Hematopoietic multipotent progenitor cell (in vitro differentiated cells): ENCODE results near the gene LYVE1. TPM values are rescaled to one million over a fixed set of nuclear protein-coding genes. Genes with fewer than 3 reads are reported as not detected.
"Not testable (repeated sequence)": the region's sequence is repeated elsewhere in the genome, so short reads cannot be mapped to it uniquely, and the experiment has no call there.

Experiments used
- DNase-seq, 3 donors: peaks; one replicate each; pipeline ENCODE4 v3.0.0-alpha.2; 2011 to 2015; ENCODE audit warnings: low read depth in 2 of 3, low spot score in 2 of 3
- total RNA-seq: library from RNA; depleted of rRNA; stranded (reverse); fragments of >200 nt; gene quantifications from one replicate; pipeline ENCODE4 v1.2.3, GENCODE V29; 2012

LYVE1 gene, protein sequence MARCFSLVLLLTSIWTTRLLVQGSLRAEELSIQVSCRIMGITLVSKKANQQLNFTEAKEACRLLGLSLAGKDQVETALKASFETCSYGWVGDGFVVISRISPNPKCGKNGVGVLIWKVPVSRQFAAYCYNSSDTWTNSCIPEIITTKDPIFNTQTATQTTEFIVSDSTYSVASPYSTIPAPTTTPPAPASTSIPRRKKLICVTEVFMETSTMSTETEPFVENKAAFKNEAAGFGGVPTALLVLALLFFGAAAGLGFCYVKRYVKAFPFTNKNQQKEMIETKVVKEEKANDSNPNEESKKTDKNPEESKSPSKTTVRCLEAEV
- not detected for total RNA-seq

GRCh38 chr11:10568486-10568941 is at the start of gene LYVE1:
LYVE1 (minus strand) TSS chr11:10568665; CDS start chr11:10568532, 133 bp downstream.
- no peak for DNase-seq

DNA sequence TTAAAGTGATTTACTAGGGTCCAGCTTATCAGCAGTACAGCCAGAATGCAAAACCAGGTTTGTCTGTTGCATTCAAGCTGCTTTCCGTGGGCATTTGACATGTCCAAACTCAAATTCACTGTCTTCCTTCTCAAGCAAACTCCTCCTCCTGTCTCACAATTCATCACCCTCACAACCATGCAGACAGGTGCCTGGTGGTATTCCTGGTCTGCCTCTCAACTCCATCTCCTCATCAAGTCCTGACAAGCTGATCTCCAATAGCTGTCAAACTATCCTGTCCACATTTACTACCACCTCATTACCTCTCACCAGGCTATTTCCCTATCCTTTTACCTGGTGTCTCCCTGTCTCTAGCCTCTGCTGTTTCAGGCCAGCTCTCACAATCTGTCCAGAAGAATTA is 49.1 kb upstream of the LYVE1 start:
- no peak for DNase-seq

- peak in 2 of 3 donors; percentile 35 to 74 for DNase-seq
These were observed 43.8 kb upstream of the LYVE1 start for GRCh38 chr11:10611979-10612862.

DNA sequence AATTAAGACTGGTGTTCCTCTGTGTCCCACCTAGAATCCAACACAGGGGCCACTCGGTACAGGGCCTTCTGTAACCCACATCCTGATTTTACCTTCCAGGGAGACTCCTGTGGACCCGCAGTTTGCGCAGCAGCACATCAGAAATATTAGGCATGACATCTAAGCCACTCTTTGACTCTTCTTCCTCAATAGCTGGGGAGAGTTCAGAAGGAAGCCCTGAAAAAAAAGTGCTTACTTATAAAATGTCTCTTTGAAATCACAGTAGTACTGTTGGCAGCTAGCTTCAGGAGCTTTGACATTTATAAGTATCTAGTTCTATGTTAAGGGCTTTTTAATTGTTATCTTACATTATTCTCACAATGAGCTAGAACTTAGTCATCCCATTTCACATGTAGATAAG is 41.2 kb upstream of the LYVE1 start:
- DNase-seq, result no peak

DNA sequence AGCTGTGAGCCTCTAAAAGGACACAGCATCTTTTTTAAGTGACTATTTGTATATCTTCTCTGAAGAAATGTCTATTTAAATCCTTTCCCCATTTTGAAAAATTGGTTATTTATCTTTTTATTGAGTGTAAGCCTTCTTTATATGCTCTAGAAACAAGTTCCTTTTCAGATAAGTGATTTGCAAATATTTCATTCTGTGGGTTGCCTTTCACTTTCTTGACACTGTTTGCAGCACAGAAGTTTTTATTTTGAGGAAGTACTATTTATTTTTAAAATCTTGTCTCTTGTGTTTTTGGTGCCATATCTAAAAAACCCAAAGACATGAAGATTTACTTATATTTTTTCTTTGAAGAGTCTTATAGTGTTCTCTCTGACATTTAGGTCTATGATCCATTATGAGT is 40.1 kb upstream of the LYVE1 start:
- peak in 1 of 3 donors; percentile 81 for DNase-seq

GRCh38 chr11:10607462-10608132 is 39.1 kb upstream of the LYVE1 start:
- no peak for DNase-seq

DNA sequence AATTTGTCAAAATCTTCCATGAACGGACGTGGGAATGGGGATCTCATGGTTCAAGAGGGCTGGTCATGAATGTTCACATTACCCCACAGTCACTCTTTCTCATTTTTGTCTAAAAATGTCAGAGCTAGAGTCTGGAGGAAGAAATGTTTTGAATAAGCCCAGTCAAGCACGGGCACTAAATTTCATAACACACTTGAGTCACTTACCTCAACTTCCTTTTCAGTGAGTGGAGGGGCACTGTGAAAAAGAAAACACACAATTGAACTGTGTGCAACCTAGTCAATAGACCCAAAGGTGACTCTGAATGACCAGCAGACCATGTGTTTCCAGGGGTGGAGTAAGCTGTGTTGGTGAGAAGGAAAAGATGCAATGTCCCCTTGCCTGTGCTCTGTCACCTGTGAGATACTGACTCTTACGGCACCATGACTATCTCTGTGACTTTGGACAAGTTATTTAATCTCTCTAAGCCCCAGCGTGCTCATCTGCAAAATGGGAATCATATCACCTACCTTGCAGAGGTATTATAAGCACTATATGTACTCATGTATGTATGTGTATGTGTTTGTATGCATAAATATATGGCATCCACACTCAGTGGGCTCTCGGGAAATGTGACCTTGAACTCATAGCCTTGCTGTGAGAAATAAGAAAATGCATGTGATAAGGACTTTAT is 38.2 kb upstream of the LYVE1 start:
- peak in 2 of 3 donors; percentile 38 to 51 for DNase-seq

DNA sequence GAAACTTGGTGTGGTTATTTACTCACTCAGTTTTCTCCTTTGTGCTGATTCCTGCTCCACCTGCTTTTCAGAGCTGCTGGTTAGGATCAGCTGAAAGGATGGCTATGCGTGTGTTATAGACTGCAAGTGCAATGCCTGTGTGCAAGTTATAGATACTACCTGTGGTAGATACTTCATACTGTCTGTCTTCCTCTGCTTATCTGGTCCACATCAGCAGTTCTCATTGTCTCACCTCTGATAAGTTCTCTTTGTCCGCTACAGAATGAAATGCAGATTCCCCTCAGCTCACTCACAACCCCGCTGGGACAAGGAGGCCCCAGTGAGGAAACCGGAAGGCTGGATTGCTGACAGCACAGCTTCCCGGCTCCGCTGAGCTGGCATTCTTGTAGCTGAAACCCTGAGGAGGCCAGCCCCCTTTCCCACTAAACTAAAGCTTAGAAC is 37.5 kb upstream of the LYVE1 start:
- DNase-seq, result no peak

DNA sequence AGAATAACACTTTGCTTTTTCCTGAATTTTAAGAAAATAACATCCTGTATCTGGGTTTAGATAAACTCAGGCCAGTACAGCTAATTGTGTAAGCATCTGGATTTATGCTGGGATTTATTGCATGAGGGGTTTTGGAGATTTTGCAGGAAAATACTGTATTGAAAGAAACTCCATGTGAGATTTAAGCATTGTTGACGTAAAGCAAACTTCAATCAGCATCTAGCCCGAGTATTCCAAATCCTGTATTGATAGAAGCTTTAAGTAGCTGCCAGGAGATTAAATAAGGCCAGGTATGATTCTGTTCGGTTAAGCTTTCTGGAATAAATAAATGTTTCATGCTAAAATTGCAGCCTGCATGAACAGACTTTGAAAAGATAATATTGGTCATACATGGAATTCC is 36.3 kb upstream of the LYVE1 start:
- DNase-seq, result no peak

DNA sequence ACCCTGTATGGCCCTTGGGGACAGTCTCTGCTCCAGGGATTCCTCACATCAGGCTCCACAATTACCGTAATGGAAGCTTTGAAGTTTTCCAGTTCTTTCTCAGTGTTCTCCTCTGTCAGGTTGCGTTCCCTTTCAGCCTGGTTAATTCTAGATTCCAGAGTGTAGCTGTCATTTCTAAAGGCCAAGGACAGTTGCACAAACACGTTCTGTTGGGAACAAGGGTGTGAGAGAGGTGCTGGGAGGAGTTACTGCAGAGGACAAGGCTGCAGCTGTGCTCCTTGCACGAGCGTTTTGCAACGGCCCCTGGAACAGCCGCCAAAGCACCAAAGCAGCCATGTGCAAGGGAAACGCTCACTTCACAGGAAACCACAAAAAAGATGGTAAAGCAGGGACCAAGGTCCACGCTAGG is 35.9 kb upstream of the LYVE1 start:
- DNase-seq, result peak in 1 of 3 donors; percentile 46

GRCh38 chr11:10603721-10604297 is 35.3 kb upstream of the LYVE1 start:
- no peak for DNase-seq

DNA sequence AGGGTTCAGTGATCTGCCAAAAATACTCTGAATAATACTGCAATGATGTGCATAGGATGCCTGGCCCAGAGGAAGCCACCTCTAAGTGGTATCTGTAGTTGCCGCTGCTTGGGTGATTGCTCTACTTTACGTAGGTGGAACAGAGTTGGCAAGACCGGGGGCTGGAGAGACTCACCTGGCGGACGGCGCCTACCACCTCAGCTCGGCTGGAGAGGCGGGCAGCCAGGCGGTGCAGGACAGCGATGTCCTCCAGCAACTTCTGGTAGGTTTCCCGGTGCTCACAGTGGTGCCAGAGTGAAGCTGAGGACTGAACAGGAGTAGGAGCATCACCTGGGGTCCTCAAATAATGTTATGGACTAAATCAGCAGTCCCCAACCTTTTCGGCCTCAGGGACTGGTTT is 34.5 kb upstream of the LYVE1 start:
- no peak for DNase-seq

DNA sequence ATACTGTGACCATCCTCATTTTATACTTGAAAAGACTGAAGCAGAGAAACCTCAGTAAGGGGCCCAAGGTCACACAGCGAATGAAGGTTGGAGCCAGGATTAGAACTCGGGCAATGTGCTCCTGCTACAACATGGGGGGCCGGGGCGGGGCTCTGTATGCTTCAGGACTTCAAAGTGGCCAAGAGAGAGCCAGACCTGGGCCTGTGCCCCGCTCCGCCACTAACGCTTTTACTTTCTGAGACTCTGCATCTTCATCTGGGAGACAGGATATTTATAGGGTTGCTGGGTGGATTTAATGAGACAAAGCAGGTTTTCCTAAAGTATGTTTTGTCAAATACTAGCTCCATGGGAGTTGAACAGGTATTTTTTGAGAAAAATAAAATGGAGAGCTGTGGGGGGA is 33.9 kb upstream of the LYVE1 start:
- no peak for DNase-seq

DNA sequence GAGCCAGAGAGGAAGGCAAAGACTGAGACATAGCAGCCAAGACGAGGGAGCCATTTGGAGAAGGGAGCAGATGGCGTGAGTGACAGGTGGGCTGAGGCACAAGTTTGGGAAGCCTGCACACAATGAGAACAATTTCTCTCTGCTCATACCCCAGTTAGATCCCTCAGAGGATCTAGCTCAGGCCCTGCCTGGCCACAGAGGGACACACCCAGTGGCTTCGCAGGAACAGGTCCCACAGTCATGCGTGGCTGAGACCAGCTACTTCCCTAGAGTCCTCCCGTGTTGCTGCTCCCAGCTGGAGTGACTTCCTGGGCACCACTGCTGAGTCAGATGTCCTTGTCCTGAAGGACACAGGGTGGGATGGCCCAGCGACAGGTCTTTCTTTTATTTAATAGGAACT is 33.4 kb upstream of the LYVE1 start:
- no peak for DNase-seq

GRCh38 chr11:10600570-10601248 is 32.2 kb upstream of the LYVE1 start:
- DNase-seq, result no peak

DNA sequence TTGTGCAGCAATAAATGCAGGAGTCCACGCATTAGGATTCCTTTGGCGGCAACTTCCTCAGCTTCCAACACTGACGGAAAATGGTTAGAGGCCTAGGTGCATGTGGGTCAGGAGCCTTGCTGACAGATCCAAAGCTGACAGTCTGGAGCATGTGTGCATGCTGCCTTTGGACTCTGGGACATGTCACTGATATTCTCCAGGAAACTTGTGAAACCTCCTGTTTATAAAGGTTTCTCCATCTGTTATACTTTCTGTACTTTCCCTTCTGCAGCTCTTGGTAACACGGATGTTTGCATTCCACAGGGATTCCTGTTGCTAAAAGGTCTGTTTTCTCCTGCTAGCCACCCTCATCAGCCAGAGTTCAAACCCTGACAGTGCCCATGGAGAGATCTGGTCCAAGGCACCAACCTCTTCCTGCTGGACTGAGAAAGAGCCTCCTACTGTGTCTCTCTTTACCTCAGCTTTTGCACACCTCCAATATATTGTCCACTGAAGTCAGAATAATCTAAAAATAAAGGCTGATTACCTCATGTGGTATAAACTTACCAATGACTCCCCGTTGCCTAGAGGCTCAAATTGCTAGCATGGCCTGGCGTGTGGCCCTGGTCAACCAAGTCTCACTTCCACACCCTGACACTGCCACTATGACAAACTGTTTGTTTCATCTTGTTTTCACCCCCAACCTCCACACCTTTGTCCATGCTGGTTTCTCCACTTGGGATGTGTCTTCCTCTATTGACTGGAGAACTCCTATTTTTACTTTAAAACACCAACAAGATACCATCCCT is 31.1 kb upstream of the LYVE1 start:
- no peak for DNase-seq

GRCh38 chr11:10598816-10599215 is 30.4 kb upstream of the LYVE1 start:
- no peak for DNase-seq

GRCh38 chr11:10597877-10598351 is 29.4 kb upstream of the LYVE1 start:
- DNase-seq, result no peak

DNA sequence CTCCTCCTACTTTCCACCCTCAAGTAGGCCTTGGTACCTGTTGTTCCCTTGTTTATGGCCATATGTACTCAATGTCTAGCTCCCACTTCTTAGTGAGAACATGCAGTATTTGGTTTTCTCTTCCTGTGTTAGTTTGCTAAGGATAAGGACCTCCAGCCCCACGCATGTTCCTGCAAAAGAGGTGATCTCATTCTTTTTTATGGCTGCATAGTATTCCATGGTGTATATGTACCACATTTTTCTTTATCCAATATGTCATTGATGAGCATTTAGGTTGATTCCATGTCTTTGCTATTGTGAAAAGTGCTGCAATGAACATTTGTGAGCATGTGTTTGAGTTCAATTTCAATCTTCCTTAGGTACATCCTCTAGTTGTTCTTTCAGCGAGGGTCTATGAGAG is 27.4 kb upstream of the LYVE1 start:
- not testable (repeated sequence) for DNase-seq
